ENCODE data around the gene MIER3. TPM values are rescaled to one million over a fixed set of nuclear protein-coding genes. Genes with fewer than 3 reads are reported as not detected.

MIER3 gene
- total and polyA plus RNA-seq, 9 of the 15 experiments (the other 6 are each of a cell fraction or from before 2014, with no cell fraction given), result 4.1 to 29.3 (median 13.0) TPM

GRCh38 chr5:56893251-56893951, 58.5 kb downstream of the MIER3 start:
- 88% methylated on average over 5 of the region's 5 CpGs for WGBS (ENCODE audit: insufficient coverage, low coverage, missing lambda C conversion rate)
- FAIRE-seq, result no peak
- TF ChIP-seq ARID3A (IDR thresholded peaks at IDR 0.05; ENCODE audit: borderline replicate concordance, low read depth, low read length), result no peak
- no peak for TF ChIP-seq NUFIP1 (IDR thresholded peaks at IDR 0.05; ENCODE audit: partially characterized antibody)
- no peak for TF ChIP-seq HES1 (IDR thresholded peaks at IDR 0.05; ENCODE audit: low read depth)
- no peak for TF ChIP-seq THAP12 (CRISPR knock-in tag; IDR thresholded peaks at IDR 0.05)
- TF ChIP-seq TARDBP (IDR thresholded peaks at IDR 0.05), result no peak
- TF ChIP-seq DACH1 (IDR thresholded peaks at IDR 0.05; ENCODE audit: partially characterized antibody), result no peak
- no peak for TF ChIP-seq HDAC1 (IDR thresholded peaks at IDR 0.05)
- no peak for TF ChIP-seq ATF2 (CRISPR knock-in tag; IDR thresholded peaks at IDR 0.05)
- no peak for TF ChIP-seq BMI1 (IDR thresholded peaks at IDR 0.05; ENCODE audit: low read length)
- no peak for TF ChIP-seq ZNF197 (CRISPR knock-in tag; IDR thresholded peaks at IDR 0.05; ENCODE audit: low read depth)
- no peak for TF ChIP-seq ZNF707 (CRISPR knock-in tag; conservative IDR thresholded peaks at IDR 0.05)
- no peak for TF ChIP-seq AFF4 (CRISPR knock-in tag; IDR thresholded peaks at IDR 0.05)

More at GRCh38 chr5:56893251-56893951, 58.5 kb downstream of the MIER3 start:
- H3K79me2 ChIP-seq (ENCODE audit: control insufficient read depth, insufficient read depth, low read length), result no peaks in the 10 kb centered on the region
- no TSS peak for BruUV-seq (replicated peaks)
- POLR2A ChIA-PET, result interaction anchor here (1.3 kb wide), 1 partner anchor 16 kb away, joined by 5 read pairs; the partner anchor contains the start of gene SETD9
- no peaks in the 10 kb centered on the region for H3K4me1 ChIP-seq (replicated peaks in 1 of 2; ENCODE audit: control insufficient read depth in 2 of 2, insufficient read depth in 2 of 2, low read length in 2 of 2)
- CTCF ChIA-PET (ENCODE audit: low intra/inter-chr PET ratio), result no interaction called here
- H2AFZ ChIP-seq (ENCODE audit: low read depth, low read length), result no peak overlapping the region
- no peak overlapping the region for H3K27ac ChIP-seq (ENCODE audit: extremely low read depth, low read depth, low read length)
- intact Hi-C loops (cut with micrococcal nuclease) (no loop called here), in situ Hi-C loops (cut with MboI) (no loop called here)
- ATAC-seq, result no peak
- H4K20me1 ChIP-seq (replicated peaks; ENCODE audit: control insufficient read depth, insufficient read depth, low read length), result no peaks in the 10 kb centered on the region
- H3K9me3 ChIP-seq (replicated peaks; ENCODE audit: control insufficient read depth, insufficient read depth, low read depth, low read length), result no peaks in the 10 kb centered on the region
- H3K9ac ChIP-seq (ENCODE audit: insufficient read depth in 1 of 2, low read depth in 2 of 2, low read length in 2 of 2), result no peak overlapping the region
- no peak for DNase-seq (ENCODE audit: extremely low read depth in 1 of 4, low spot score in 3 of 4)
- H3K36me3 ChIP-seq (ENCODE audit: control insufficient read depth, insufficient read depth, low read length), result peaks cover 25% of the 10 kb centered on the region
- H3K9me1 ChIP-seq (ENCODE audit: control insufficient read depth, insufficient read depth, low read length), result no peaks in the 10 kb centered on the region
- H3K27me3 ChIP-seq (ENCODE audit: control insufficient read depth in 2 of 2, insufficient read depth in 2 of 2, low read length in 2 of 2), result no peaks in the 10 kb centered on the region
- no peak overlapping the region for H3K4me2 ChIP-seq (ENCODE audit: insufficient read depth, low read length)
- no peak overlapping the region for H3K4me3 ChIP-seq
